Choroid plexus epithelial cell (primary cell): ENCODE data around the gene RIN3.

ENCODE experiments used
- DNase-seq: peaks from one replicate; pipeline ENCODE4 v3.0.0-alpha.2; 2010; ENCODE audit warnings: low read depth
- H3K4me3 ChIP-seq: 2 replicates; pipeline ENCODE4 v1.5.1; 2011; ENCODE audit warnings: low read depth, mild to moderate bottlenecking, control low read depth, low read length, moderate library complexity
- CTCF ChIP-seq: conservative IDR thresholded peaks from 2 replicates; pipeline ENCODE4 v1.5.1; 2011; ENCODE audit warnings: low read depth, mild to moderate bottlenecking, control low read depth, inconsistent platforms, low read length, moderate library complexity

RIN3 gene

GRCh38 chr14:92683041-92683440, 169.5 kb downstream of the RIN3 start:
- DNase-seq = no peak
- TF ChIP-seq CTCF = no peak
- no peak overlapping the region for H3K4me3 ChIP-seq

- DNase-seq = no peak
- no peak for TF ChIP-seq CTCF
- H3K4me3 ChIP-seq = no peak overlapping the region
These were observed 171.4 kb downstream of the RIN3 start for GRCh38 chr14:92684801-92685560.

GRCh38 chr14:92685784-92686355, 172.3 kb downstream of the RIN3 start:
- no peak for TF ChIP-seq CTCF
- DNase-seq = no peak
- H3K4me3 ChIP-seq = no peak overlapping the region

GRCh38 chr14:92686411-92686899, 172.9 kb downstream of the RIN3 start:
- DNase-seq = no peak
- no peak for TF ChIP-seq CTCF
- no peak overlapping the region for H3K4me3 ChIP-seq

GRCh38 chr14:92686900-92687427, 173.4 kb downstream of the RIN3 start:
- peak; percentile 86 for TF ChIP-seq CTCF
- peak overlapping the region; percentile 48 for H3K4me3 ChIP-seq
- peak; percentile 68 for DNase-seq

GRCh38 chr14:92687681-92688433, 174.3 kb downstream of the RIN3 start:
- no peak for TF ChIP-seq CTCF
- H3K4me3 ChIP-seq = peak overlapping the region; percentile 48
- peak; percentile 47 for DNase-seq
